Mucosa of rectum (tissue), 2 donors: ENCODE data around the gene ZNRD2.
A peak's percentile ranks its signal among the peaks of the same experiment; 100 is the strongest.

Experiments used
- H3K27ac ChIP-seq, 2 donors: one replicate each; pipeline ENCODE4 v1.7.0; 2013; ENCODE audit warnings: inconsistent platforms in 2 of 2, low read depth in 2 of 2, low read length in 2 of 2
- H3K27me3 ChIP-seq, 2 donors: one replicate each; pipeline ENCODE4 v1.7.0; 2013; ENCODE audit warnings: low read length in 2 of 2; ENCODE audit not compliant: control insufficient read depth in 2 of 2, insufficient read depth in 2 of 2
- H3K36me3 ChIP-seq, 2 donors: one replicate each; pipeline ENCODE4 v1.7.0; 2013; ENCODE audit warnings: low read length in 2 of 2; ENCODE audit not compliant: control insufficient read depth in 2 of 2, insufficient read depth in 2 of 2
- H3K4me1 ChIP-seq, 2 donors: one replicate each; pipeline ENCODE4 v1.7.0; 2013; ENCODE audit warnings: low read length in 2 of 2, mild to moderate bottlenecking in 1 of 2; ENCODE audit not compliant: control insufficient read depth in 2 of 2, insufficient read depth in 2 of 2
- H3K4me3 ChIP-seq, 2 donors: one replicate each; pipeline ENCODE4 v1.7.0; 2013; ENCODE audit warnings: low read length in 2 of 2
- H3K9ac ChIP-seq, 2 donors: one replicate each; pipeline ENCODE4 v1.7.0; 2013; ENCODE audit warnings: low read length in 2 of 2, low read depth in 1 of 2, mild to moderate bottlenecking in 1 of 2
- H3K9me3 ChIP-seq, 2 donors: one replicate each; pipeline ENCODE4 v1.7.0; 2013; ENCODE audit warnings: low read length in 2 of 2; ENCODE audit not compliant: control insufficient read depth in 2 of 2
- donor health status: healthy.
- donor health status: Normal muscosa, but diverticular disease.

Gene ZNRD2

DNA sequence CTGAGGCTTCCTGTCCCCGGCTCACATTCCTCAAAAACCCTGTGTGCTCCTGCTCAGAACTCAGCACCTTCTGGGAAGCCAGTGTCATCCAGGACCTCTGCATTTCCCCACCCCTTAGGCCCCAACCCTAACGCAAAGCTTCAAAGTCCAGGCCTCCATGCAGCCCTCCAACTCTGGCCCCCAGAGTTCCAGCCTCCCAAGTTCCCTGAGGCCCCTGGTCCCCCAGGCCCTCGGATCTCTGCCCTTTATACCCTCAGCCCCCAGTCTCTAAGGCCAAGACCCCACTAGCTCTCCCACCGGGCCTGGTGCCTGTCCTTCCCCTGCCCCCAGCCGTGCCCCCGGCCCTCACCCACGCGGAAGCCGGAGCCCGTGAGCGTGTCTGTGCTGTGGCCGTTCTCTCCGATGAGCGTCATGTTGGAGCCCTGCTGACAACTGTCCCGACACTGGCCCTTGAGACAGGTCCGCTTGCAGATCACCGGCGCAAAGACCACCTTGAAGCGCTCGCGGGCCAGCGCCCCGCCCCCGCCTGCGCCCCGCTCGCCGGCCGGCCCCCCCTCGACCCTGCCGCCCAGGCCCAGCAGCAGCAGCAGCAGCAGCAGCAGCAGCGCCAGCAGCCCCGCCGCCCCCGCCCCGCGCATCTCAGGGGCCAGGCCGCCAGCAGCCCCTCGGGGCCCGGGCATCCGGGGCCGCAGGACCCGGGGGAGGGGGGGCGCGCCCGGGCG is 12.8 kb upstream of the ZNRD2 start:
- Histone ChIP-seq H3K27me3 (no peaks in the 10 kb centered on the region), H3K27ac (peak overlapping the region in 1 of 2 donors; percentile 83), H3K4me3 (peak overlapping the region; percentile 21 to 43), H3K36me3 (no peaks in the 10 kb centered on the region), H3K4me1 (peaks cover 32 to 35% of the 10 kb centered on the region in 2 donors), H3K9me3 (no peaks in the 10 kb centered on the region), H3K9ac (peak overlapping the region in 1 of 2 donors; percentile 49)

DNA sequence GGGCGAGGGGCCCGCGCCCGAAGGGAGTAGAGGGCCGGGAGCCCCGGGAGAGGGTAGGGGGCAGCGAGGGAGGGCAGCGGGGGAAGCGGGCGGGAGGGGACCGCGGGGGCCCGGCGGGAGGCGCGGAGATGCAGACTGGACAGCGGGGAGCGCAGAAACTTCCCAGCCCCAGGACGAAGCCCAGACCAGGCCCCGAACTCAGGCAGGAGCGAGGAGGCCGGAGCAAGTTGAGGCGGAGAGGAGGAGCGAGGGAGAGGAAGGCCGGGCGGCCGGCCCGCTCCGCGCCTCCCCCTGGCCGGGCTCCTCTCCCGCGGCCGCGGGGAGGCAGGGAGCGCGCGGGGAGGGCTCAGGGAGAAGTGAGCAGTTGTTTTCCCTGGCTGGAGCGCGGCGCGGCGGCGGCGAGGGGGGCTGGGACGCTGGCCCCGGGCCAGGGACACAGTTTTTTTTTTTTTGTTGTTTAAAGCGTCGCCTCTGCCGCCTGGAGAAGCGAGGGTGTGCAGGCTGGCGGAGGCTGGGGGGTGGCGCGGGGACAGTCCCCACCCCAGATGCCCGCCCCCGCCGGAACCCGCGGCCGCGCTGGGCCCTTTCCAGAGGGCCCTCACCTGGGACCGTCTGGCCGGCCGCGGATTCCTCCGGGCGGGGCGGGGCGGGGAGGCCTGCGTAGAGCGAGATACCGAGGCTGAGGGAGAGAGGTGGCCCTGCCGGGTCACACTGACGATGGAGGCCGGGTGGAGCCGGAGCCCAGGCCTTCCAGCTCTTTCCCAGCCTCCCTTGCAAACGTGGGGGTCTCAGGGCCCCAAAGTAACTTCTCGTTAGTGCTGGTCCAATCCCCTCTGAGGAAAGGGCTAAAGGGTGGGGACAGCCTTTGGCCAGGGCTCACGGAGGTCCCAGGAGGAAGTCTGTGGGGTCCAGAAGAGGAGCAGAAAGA is 12.0 kb upstream of the ZNRD2 start, which contains the start of gene LTBP3:
LTBP3 (minus strand) TSS at position 358 of the 928 bp plus-strand sequence. CDS start 400 bp downstream, outside the sequence.
- Histone ChIP-seq H3K4me3 (peak within 1 kb of the TSS; percentile 43 to 67), H3K27ac (peak within 1 kb of the TSS; percentile 70 to 83), H3K9me3 (no peaks in the 10 kb centered on the region), H3K27me3 (no peaks in the 10 kb centered on the region), H3K9ac (peak within 1 kb of the TSS; percentile 56 to 83), H3K36me3 (no peaks in the 10 kb centered on the region), H3K4me1 (peaks cover 29 to 31% of the 10 kb centered on the region in 2 donors)

DNA sequence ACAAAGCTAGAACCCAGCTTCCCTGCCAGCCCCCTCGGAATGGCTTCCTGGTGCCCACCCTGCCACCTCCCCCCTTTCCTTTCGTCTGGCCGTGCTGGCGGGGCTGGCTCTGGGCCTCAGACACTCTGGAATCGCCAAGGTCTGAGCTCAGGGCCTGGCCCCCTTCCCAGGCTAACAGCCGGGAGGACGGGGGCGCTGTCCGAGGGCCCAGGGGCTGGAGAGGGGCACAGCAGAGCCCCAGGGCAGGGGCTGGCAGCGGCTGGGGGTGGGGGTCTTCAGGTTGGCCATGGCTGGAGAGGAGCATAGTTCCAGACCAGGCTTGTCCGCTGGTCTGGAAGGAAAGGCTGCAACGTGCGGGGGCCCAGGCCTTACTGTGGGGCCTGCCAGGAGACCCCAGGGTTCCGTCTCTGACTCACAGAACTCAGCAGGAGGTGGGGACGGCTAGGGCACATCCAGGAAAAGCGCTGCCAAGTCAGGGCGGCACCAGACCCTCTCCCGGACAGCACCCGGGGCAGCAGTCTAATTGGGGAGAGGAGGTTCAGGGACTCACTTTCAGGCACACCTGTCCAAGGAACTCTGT is 11.3 kb upstream of the ZNRD2 start:
- Histone ChIP-seq H3K9me3 (no peaks in the 10 kb centered on the region), H3K9ac (peak overlapping the region; percentile 56 to 83), H3K27me3 (no peaks in the 10 kb centered on the region), H3K4me1 (peaks cover 26 to 29% of the 10 kb centered on the region in 2 donors), H3K27ac (peak overlapping the region; percentile 70 to 83), H3K36me3 (no peaks in the 10 kb centered on the region), H3K4me3 (peak overlapping the region; percentile 42 to 67)

DNA sequence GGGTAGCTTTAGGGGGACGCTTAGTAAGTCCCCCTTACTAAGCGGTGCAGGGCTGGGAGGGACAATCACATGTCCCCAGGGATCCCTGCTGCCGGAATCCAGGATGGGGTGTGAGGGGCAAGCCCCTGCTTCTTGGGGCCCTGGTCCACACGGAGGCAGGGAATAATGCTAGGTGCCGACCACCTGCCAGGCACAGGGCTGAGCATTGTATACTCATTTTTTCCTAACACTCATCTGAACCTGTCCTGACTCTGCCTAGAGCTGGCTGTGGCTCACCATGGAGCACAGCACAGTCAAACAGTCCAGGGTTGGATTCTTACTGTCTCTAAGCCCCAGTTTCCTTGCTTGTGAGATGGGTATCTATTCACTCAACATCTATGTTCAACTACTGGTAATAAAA is 10.7 kb upstream of the ZNRD2 start:
- Histone ChIP-seq H3K27ac (peak overlapping the region in 1 of 2 donors; percentile 83), H3K27me3 (no peaks in the 10 kb centered on the region), H3K9ac (no peak overlapping the region), H3K9me3 (no peaks in the 10 kb centered on the region), H3K36me3 (no peaks in the 10 kb centered on the region), H3K4me3 (no peak overlapping the region), H3K4me1 (peaks cover 24 to 29% of the 10 kb centered on the region in 2 donors)

DNA sequence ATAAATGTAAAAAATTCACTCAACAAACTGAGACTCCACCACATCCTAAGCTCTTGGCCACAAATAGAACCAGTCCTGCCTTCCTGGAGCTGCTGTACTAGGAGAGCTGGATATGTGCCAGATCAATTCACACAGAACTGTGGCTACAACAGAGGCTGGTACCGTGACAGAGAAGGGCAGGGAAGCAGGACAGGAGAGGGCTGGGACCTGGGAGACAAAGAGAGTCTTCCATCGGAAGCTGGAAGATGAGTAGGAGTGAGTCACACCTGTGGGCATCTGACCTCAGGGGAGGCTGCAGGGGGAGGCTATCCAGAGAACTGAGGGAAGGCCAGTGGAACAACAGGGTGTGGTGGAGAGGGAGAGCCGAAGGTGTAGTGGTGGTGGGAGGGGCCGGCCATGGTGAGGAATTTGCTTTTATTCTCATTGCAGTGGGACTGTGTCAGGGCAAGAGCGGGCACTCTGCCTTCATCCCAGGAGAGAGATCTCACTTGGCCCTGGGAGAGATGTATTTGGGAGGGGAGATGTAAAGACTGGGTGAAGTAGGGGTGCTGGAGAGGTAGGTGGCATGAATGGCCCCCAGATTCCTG is 10.2 kb upstream of the ZNRD2 start:
- H3K4me1 ChIP-seq = peaks cover 24 to 29% of the 10 kb centered on the region in 2 donors
- H3K9ac ChIP-seq = peak overlapping the region in 1 of 2 donors; percentile 32
- no peaks in the 10 kb centered on the region for H3K36me3 ChIP-seq
- H3K27me3 ChIP-seq = no peaks in the 10 kb centered on the region
- peak overlapping the region; percentile 16 to 52 for H3K27ac ChIP-seq
- no peak overlapping the region for H3K4me3 ChIP-seq
- H3K9me3 ChIP-seq = no peaks in the 10 kb centered on the region

DNA sequence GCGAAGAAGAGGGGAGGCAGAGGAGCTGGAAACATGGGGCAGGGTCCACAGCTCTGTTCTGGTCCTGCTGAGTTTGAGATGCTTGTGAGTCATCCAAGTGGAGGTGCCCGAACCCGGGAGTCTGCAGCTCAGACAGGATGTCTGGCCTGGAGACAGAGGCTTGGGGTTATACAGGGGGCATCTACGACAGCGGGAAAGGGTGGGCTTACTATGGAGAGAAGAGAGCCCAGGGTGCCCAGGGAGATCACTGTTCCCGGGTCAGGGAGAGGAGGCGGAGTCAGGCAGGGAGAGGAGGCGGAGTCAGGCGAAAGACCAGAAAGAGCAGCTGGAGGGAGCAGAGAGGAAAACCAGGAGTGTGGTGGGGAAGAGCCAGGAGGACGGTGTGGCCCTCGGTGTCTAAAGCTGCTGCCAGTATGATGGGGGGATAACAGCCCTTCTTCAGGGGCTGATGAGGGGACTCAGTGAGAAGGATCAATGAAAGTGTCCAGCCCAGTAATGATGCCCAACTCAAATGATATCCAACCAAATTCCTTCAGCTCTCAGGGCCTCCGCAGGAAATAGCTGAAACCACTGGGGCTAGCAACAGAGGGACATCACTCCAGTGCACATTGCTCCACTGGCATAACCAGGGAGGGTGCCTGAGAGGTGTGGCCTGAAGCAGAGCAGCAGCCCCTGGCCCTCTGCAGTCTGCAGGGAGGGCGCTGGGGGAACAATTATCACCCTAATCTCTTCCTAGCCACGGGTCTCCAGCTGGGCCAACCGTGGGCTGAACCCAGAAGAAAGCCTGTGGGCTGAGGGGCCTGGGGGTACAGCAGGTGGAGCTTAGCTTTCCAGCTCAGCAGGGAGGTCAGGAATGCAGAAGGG is 9.5 kb upstream of the ZNRD2 start:
- Histone ChIP-seq H3K36me3 (no peaks in the 10 kb centered on the region), H3K4me1 (peaks cover 22 to 23% of the 10 kb centered on the region in 2 donors), H3K9ac (no peak overlapping the region), H3K4me3 (no peak overlapping the region), H3K27me3 (no peaks in the 10 kb centered on the region), H3K27ac (peak overlapping the region; percentile 16 to 52), H3K9me3 (no peaks in the 10 kb centered on the region)

DNA sequence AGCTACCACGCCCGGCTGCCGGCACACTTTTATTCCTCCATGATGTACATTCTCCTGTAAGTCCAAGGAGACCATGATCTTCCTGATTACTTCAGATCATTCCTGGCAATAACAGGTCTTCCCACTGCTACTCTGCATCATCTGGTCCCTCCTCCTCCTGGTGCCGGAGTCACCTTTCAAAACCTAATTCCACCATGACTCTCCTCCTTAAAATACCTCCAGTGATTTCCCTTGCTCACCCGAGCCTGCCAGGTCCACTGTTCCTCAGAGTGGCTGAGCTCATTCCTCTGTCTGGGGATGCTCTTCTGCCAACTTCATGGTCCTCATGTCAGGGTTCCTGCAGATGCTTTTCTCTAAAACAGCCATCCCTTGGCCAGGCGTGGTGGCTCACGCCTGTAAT is 8.3 kb upstream of the ZNRD2 start:
- Histone ChIP-seq H3K9me3 (no peaks in the 10 kb centered on the region), H3K4me3 (no peak overlapping the region), H3K4me1 (peaks cover 18 to 22% of the 10 kb centered on the region in 2 donors), H3K9ac (no peak overlapping the region), H3K36me3 (no peaks in the 10 kb centered on the region), H3K27me3 (no peaks in the 10 kb centered on the region), H3K27ac (no peak overlapping the region)

DNA sequence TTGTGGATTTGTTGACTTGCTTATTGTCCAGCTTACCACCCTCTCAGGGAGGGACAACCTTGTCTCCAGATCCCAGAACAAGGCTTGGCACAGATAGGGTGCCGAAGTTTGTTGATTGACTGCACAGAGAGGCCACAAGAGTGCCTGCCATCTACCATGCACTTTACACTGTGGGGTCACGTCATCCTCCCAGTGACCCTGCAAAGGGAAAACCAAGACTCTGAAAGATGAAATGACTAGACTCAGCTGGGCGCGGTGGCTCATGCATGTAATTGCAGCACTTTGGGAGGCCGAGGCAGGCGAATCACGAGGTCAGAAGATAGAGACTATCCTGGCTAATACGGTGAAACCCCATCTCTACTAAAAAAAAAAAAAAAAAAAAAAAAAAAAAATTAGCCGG is 7.5 kb upstream of the ZNRD2 start:
- no peaks in the 10 kb centered on the region for H3K9me3 ChIP-seq
- no peak overlapping the region for H3K9ac ChIP-seq
- no peaks in the 10 kb centered on the region for H3K27me3 ChIP-seq
- peaks cover 16 to 23% of the 10 kb centered on the region in 2 donors for H3K4me1 ChIP-seq
- H3K4me3 ChIP-seq = no peak overlapping the region
- no peaks in the 10 kb centered on the region for H3K36me3 ChIP-seq
- no peak overlapping the region for H3K27ac ChIP-seq

DNA sequence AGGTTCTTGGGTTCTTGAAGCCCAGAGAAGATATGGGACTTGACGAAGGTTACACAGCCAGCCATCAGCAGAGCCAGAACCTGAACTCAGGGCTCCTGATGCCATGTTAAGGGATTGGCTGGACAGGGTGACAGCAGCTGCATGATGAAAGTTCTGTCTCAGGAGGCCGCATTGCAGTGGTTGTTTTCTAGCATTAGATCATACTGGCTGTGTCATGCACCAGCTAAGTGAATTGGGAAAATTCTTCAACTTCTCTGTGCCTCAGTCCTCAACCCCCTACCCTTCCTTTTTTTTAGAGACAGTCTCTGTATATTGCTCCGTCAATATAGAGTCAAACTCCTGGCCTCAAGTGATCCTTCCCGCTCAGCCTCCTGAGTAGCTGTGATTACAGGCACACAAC is 6.7 kb upstream of the ZNRD2 start:
- H3K27ac ChIP-seq = no peak overlapping the region
- H3K9me3 ChIP-seq = no peaks in the 10 kb centered on the region
- H3K4me1 ChIP-seq = peaks cover 17 to 27% of the 10 kb centered on the region in 2 donors
- no peak overlapping the region for H3K9ac ChIP-seq
- H3K36me3 ChIP-seq = peaks cover 0 to 3% of the 10 kb centered on the region in 2 donors
- H3K4me3 ChIP-seq = no peak overlapping the region
- H3K27me3 ChIP-seq = no peaks in the 10 kb centered on the region
